SK-N-SH (cell line): ENCODE measurements around the gene SURF6. TPM values are rescaled to one million over a fixed set of nuclear protein-coding genes. Genes with fewer than 3 reads are reported as not detected.

ENCODE experiments used
- CTCF ChIA-PET: fragments of 300-600, 350-600 bp; formaldehyde crosslinking; extraction: SDS; loops from one replicate; lab custom pipeline; 2021; lab: Yijun Ruan, JAX
- POLR2A ChIA-PET: fragments of 350-600 bp; sonication (Branson Sonifier 250); formaldehyde crosslinking; extraction: SDS; loops from one replicate; lab custom pipeline; 2020; ENCODE audit warnings: antibody characterized with exemption, inconsistent platforms; lab: Yijun Ruan, JAX
- DNase-seq: peaks from one replicate; pipeline ENCODE4 v3.0.0; 2012
- H2AFZ ChIP-seq: fragments of 200-600 bp; sonication (generic); 2 replicates; pipeline ENCODE4 v1.8.1; 2016; ENCODE audit warnings: antibody characterized with exemption, mild to moderate bottlenecking, low read depth
- H3F3A ChIP-seq: fragments of 200-600 bp; sonication (generic); replicated peaks from 2 replicates; pipeline ENCODE3; 2016; ENCODE audit warnings: antibody characterized with exemption, mild to moderate bottlenecking; ENCODE audit not compliant: insufficient read depth
- H3K27ac ChIP-seq, 2 experiments: fragments of 200-500 bp in 1 of 2; fragments of 200-600 bp in 1 of 2; sonication (Bioruptor generic) in 1 of 2; sonication (generic), shearing (Covaris generic) in 1 of 2; 2 replicates each; pipeline versions ENCODE4 v1.5.1 to v1.6.1; 2014 to 2016; ENCODE audit warnings: low read depth in 2 of 2, inconsistent platforms in 1 of 2, low read length in 1 of 2, mild to moderate bottlenecking in 1 of 2, mixed read lengths in 1 of 2
- H3K27me3 ChIP-seq: fragments of 200-600 bp; sonication (generic), shearing (Covaris generic); 2 replicates; pipeline ENCODE4 v1.6.1; 2016; ENCODE audit warnings: mixed run types; ENCODE audit not compliant: insufficient read depth
- H3K36me3 ChIP-seq, 2 experiments: fragments of 200-500 bp in 1 of 2; fragments of 200-600 bp in 1 of 2; sonication (Bioruptor generic) in 1 of 2; sonication (generic) in 1 of 2; replicated peaks in 1 of 2; 2 replicates each; pipeline versions ENCODE3 to v1.5.1; 2014 to 2016; ENCODE audit warnings: low read length in 1 of 2, mild to moderate bottlenecking in 1 of 2; ENCODE audit not compliant: insufficient read depth in 2 of 2, control insufficient read depth in 1 of 2
- H3K4me1 ChIP-seq, 2 experiments: fragments of 200-500 bp in 1 of 2; fragments of 200-600 bp in 1 of 2; sonication (Bioruptor generic) in 1 of 2; sonication (generic), shearing (Covaris generic) in 1 of 2; 2 replicates each; pipeline versions ENCODE4 v1.5.1 to v1.6.1; 2014 to 2016; ENCODE audit warnings: low read depth in 1 of 2, low read length in 1 of 2, mixed run types in 1 of 2; ENCODE audit not compliant: insufficient read depth in 2 of 2, control insufficient read depth in 1 of 2
- H3K4me2 ChIP-seq: fragments of 200-600 bp; sonication (generic), shearing (Covaris generic); 2 replicates; pipeline ENCODE4 v1.6.1; 2017; ENCODE audit warnings: mixed run types
- H3K4me3 ChIP-seq, 2 experiments: fragments of 200-500 bp in 1 of 2; fragments of 200-600 bp in 1 of 2; sonication (Bioruptor generic) in 1 of 2; sonication (generic), shearing (Covaris generic) in 1 of 2; 2 replicates each; pipeline versions ENCODE4 v1.5.1 to v1.8.1; 2014 to 2016; ENCODE audit warnings: low read depth in 2 of 2, inconsistent platforms in 1 of 2, low read length in 1 of 2, mild to moderate bottlenecking in 1 of 2, mixed read lengths in 1 of 2, moderate library complexity in 1 of 2
- H3K79me2 ChIP-seq: fragments of 200-600 bp; sonication (generic); 2 replicates; pipeline ENCODE4 v1.8.1; 2017; ENCODE audit warnings: mild to moderate bottlenecking; ENCODE audit not compliant: insufficient read depth
- H3K9ac ChIP-seq: fragments of 200-600 bp; sonication (generic); 2 replicates; pipeline ENCODE4 v1.6.1; 2017; ENCODE audit warnings: mixed run types
- H3K9me2 ChIP-seq: fragments of 200-600 bp; sonication (generic); 2 replicates; pipeline ENCODE4 v1.6.1; 2017; ENCODE audit warnings: mixed run types
- H3K9me3 ChIP-seq: fragments of 200-600 bp; sonication (generic); 2 replicates; pipeline ENCODE4 v1.6.1; 2017; ENCODE audit warnings: mixed run types, mild to moderate bottlenecking, moderate library complexity
- H4K20me1 ChIP-seq: fragments of 200-600 bp; sonication (generic); 2 replicates; pipeline ENCODE4 v1.6.1; 2017; ENCODE audit warnings: mild to moderate bottlenecking, mixed run types; ENCODE audit not compliant: insufficient read depth
- CHD2 ChIP-seq: fragments of 150-350 bp; IDR thresholded peaks from 2 replicates; pipeline ENCODE4 v1.6.1; 2018; ENCODE audit warnings: low read length; ENCODE audit not compliant: partially characterized antibody
- ELF1 ChIP-seq: IDR thresholded peaks from 2 replicates; pipeline ENCODE4 v1.4.0; 2012
- EZH2phosphoT487 ChIP-seq: fragments of 200-600 bp; sonication (generic); IDR thresholded peaks from 2 replicates; pipeline ENCODE4 v1.6.1; 2017; ENCODE audit warnings: low read depth, mixed run types, mild to moderate bottlenecking, antibody characterized with exemption, moderate library complexity, borderline replicate concordance
- FOSL2 ChIP-seq: IDR thresholded peaks from 2 replicates; pipeline ENCODE4 v1.4.0; 2012; ENCODE audit warnings: low read depth, mild to moderate bottlenecking, moderate library complexity, borderline replicate concordance
- FOXJ3 ChIP-seq: sonication (generic); formaldehyde crosslinking; IDR thresholded peaks from 2 replicates; pipeline ENCODE4 v1.5.1; 2020; ENCODE audit warnings: mild to moderate bottlenecking, missing genetic modification reagents
- GATA2 ChIP-seq: sonication (generic); formaldehyde crosslinking; IDR thresholded peaks from 2 replicates; pipeline ENCODE4 v1.5.0; 2020; ENCODE audit warnings: mild to moderate bottlenecking, missing genetic modification reagents
- MEF2A ChIP-seq: IDR thresholded peaks from 2 replicates; pipeline ENCODE4 v1.4.0; 2012; ENCODE audit warnings: low read depth, borderline replicate concordance
- NRF1 ChIP-seq: IDR thresholded peaks from 2 replicates; pipeline ENCODE4 v1.6.1; 2012; ENCODE audit warnings: low read depth, mild to moderate bottlenecking, low read length
- POLR2AphosphoS5 ChIP-seq: IDR thresholded peaks from 2 replicates; pipeline ENCODE4 v1.6.1; 2012; ENCODE audit warnings: low read depth, low read length
- RAD21 ChIP-seq: IDR thresholded peaks from 2 replicates; pipeline ENCODE4 v1.6.1; 2012; ENCODE audit warnings: mild to moderate bottlenecking, low read length
- RFX5 ChIP-seq: IDR thresholded peaks from 2 replicates; pipeline ENCODE4 v1.6.1; 2012; ENCODE audit warnings: mild to moderate bottlenecking, improper control_type of control experiment, low read length
- SIN3A ChIP-seq: IDR thresholded peaks from 2 replicates; pipeline ENCODE4 v1.6.1; 2012; ENCODE audit warnings: low read depth, mild to moderate bottlenecking, low read length, moderate library complexity, borderline replicate concordance
- SMC3 ChIP-seq: IDR thresholded peaks from 2 replicates; pipeline ENCODE4 v1.6.1; 2012; ENCODE audit warnings: low read depth, low read length, improper control_type of control experiment
- WGBS: methylation state at CpG from one replicate; pipeline ENCODE4 v1.1.6; 2017; ENCODE audit warnings: low lambda C conversion rate; 5-methylcytosine and 5-hydroxymethylcytosine counted together
- polyA plus RNA-seq, 3 experiments: library from polyadenylated mRNA; depleted of rRNA; stranded (reverse); fragments of >200 nt; gene quantifications; 2 replicates each; pipeline ENCODE4 v1.2.3, GENCODE V29; 2012
- TF ChIP-seq, protein P1 (sequence below): fragments of 200-600 bp; sonication (generic); IDR thresholded peaks from 2 replicates; pipeline ENCODE4 v1.6.1; 2017; ENCODE audit warnings: antibody characterized with exemption, mild to moderate bottlenecking, moderate library complexity
- TF ChIP-seq, protein P2 (sequence below): fragments of 150-350 bp; IDR thresholded peaks from 2 replicates; pipeline ENCODE4 v1.6.1; 2017; ENCODE audit warnings: antibody characterized with exemption, low read length, low read depth, borderline replicate concordance
- TF ChIP-seq, protein P3 (sequence below): IDR thresholded peaks from 2 replicates; pipeline ENCODE4 v1.4.0; 2012; ENCODE audit warnings: low read depth, borderline replicate concordance
- TF ChIP-seq, protein P4 (sequence below): IDR thresholded peaks from 2 replicates; pipeline ENCODE4 v1.6.1; 2012; ENCODE audit warnings: mild to moderate bottlenecking, low read depth, low read length, moderate library complexity
- TF ChIP-seq, protein P5 (sequence below): IDR thresholded peaks from 2 replicates; pipeline ENCODE4 v1.4.0; 2012; ENCODE audit warnings: low read depth
- TF ChIP-seq, protein P6 (sequence below): fragments of 150-350 bp; IDR thresholded peaks from 2 replicates; pipeline ENCODE4 v1.6.1; 2016; ENCODE audit warnings: mild to moderate bottlenecking, low read depth, low read length

SURF6 gene
- polyA plus RNA-seq, 1 of the 3 experiments (the other 2 are of a cell fraction), result 44.5 TPM

DNA sequence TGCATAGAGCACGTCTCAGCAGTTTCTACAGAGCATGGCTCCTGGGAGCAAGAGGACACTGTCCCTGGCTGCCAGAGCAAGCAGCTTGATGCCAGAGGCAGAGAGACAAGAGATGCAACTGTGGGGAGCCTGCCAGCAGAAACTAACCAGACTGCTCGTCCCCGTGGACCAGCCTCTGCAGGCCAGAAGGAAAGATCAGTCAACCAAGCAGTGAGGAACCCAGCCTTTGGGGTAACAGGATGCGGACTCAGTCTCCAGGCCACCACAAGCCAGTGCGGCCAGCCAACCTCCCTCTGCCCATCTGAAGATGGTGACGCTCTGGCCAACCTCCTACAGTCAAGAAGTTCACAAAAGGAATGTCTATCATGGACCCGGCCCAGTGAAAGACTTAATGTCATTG lies 36.2 kb upstream of the SURF6 start (continued):
- TF ChIP-seq FOXJ3 (no peak), SMC3 (no peak), NRF1 (no peak), RFX5 (no peak)
- TF ChIP-seq, protein P1, sequence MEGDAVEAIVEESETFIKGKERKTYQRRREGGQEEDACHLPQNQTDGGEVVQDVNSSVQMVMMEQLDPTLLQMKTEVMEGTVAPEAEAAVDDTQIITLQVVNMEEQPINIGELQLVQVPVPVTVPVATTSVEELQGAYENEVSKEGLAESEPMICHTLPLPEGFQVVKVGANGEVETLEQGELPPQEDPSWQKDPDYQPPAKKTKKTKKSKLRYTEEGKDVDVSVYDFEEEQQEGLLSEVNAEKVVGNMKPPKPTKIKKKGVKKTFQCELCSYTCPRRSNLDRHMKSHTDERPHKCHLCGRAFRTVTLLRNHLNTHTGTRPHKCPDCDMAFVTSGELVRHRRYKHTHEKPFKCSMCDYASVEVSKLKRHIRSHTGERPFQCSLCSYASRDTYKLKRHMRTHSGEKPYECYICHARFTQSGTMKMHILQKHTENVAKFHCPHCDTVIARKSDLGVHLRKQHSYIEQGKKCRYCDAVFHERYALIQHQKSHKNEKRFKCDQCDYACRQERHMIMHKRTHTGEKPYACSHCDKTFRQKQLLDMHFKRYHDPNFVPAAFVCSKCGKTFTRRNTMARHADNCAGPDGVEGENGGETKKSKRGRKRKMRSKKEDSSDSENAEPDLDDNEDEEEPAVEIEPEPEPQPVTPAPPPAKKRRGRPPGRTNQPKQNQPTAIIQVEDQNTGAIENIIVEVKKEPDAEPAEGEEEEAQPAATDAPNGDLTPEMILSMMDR, result no peak

DNA sequence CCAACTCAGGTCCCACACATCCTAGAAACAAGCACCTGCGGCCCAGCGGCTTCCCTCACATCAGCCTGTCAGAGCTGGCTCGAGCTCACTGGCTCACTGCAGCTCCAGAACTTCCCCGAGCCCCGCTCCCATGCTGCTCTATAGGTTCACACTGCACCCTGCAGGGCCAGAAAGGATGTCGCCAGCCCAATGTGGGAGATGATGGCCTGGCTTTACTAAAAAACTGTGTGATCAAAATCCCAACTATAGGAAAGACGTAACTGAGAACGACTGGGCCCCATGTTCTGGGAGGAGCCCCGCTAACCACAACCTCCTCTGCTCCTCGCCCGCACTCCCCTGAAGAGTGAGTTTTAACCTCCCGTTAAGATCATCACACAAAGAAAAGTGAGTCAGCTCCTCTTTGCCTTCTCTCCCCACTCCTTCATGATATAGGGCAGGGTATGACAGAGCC lies 35.3 kb upstream of the SURF6 start:
- Histone ChIP-seq H3K79me2 (peaks cover 96% of the 10 kb centered on the region), H3K36me3 (peaks cover 31 to 54% of the 10 kb centered on the region in 2 experiments), H4K20me1 (peaks cover 89% of the 10 kb centered on the region), H3K4me2 (0 out of 2 replicates have a peak overlapping the region, but pooled peaks have one; percentile 15), H3F3A (no peaks in the 10 kb centered on the region), H3K4me3 (no peak overlapping the region), H3K9me3 (no peaks in the 10 kb centered on the region), H3K9ac (no peak overlapping the region), H3K27me3 (no peaks in the 10 kb centered on the region), H2AFZ (no peak overlapping the region), H3K9me2 (no peaks in the 10 kb centered on the region), H3K4me1 (peaks cover 5 to 44% of the 10 kb centered on the region in 2 experiments; a peak in 3 of 4 replicates), H3K27ac (no peak overlapping the region)
- TF ChIP-seq FOSL2, result no peak
- TF ChIP-seq, protein P2, sequence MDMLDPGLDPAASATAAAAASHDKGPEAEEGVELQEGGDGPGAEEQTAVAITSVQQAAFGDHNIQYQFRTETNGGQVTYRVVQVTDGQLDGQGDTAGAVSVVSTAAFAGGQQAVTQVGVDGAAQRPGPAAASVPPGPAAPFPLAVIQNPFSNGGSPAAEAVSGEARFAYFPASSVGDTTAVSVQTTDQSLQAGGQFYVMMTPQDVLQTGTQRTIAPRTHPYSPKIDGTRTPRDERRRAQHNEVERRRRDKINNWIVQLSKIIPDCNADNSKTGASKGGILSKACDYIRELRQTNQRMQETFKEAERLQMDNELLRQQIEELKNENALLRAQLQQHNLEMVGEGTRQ, result no peak
- TF ChIP-seq RAD21, result no peak
- TF ChIP-seq MEF2A, result no peak
- TF ChIP-seq ELF1, result no peak
- TF ChIP-seq EZH2phosphoT487, result no peak
- TF ChIP-seq, protein P3, sequence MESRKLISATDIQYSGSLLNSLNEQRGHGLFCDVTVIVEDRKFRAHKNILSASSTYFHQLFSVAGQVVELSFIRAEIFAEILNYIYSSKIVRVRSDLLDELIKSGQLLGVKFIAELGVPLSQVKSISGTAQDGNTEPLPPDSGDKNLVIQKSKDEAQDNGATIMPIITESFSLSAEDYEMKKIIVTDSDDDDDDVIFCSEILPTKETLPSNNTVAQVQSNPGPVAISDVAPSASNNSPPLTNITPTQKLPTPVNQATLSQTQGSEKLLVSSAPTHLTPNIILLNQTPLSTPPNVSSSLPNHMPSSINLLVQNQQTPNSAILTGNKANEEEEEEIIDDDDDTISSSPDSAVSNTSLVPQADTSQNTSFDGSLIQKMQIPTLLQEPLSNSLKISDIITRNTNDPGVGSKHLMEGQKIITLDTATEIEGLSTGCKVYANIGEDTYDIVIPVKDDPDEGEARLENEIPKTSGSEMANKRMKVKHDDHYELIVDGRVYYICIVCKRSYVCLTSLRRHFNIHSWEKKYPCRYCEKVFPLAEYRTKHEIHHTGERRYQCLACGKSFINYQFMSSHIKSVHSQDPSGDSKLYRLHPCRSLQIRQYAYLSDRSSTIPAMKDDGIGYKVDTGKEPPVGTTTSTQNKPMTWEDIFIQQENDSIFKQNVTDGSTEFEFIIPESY, result no peak
- TF ChIP-seq, protein P4, sequence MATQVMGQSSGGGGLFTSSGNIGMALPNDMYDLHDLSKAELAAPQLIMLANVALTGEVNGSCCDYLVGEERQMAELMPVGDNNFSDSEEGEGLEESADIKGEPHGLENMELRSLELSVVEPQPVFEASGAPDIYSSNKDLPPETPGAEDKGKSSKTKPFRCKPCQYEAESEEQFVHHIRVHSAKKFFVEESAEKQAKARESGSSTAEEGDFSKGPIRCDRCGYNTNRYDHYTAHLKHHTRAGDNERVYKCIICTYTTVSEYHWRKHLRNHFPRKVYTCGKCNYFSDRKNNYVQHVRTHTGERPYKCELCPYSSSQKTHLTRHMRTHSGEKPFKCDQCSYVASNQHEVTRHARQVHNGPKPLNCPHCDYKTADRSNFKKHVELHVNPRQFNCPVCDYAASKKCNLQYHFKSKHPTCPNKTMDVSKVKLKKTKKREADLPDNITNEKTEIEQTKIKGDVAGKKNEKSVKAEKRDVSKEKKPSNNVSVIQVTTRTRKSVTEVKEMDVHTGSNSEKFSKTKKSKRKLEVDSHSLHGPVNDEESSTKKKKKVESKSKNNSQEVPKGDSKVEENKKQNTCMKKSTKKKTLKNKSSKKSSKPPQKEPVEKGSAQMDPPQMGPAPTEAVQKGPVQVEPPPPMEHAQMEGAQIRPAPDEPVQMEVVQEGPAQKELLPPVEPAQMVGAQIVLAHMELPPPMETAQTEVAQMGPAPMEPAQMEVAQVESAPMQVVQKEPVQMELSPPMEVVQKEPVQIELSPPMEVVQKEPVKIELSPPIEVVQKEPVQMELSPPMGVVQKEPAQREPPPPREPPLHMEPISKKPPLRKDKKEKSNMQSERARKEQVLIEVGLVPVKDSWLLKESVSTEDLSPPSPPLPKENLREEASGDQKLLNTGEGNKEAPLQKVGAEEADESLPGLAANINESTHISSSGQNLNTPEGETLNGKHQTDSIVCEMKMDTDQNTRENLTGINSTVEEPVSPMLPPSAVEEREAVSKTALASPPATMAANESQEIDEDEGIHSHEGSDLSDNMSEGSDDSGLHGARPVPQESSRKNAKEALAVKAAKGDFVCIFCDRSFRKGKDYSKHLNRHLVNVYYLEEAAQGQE, result no peak
- TF ChIP-seq RFX5, result no peak
- TF ChIP-seq CHD2, result no peak
- TF ChIP-seq, protein P5, sequence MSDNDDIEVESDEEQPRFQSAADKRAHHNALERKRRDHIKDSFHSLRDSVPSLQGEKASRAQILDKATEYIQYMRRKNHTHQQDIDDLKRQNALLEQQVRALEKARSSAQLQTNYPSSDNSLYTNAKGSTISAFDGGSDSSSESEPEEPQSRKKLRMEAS, result no peak
- TF ChIP-seq, protein P6, sequence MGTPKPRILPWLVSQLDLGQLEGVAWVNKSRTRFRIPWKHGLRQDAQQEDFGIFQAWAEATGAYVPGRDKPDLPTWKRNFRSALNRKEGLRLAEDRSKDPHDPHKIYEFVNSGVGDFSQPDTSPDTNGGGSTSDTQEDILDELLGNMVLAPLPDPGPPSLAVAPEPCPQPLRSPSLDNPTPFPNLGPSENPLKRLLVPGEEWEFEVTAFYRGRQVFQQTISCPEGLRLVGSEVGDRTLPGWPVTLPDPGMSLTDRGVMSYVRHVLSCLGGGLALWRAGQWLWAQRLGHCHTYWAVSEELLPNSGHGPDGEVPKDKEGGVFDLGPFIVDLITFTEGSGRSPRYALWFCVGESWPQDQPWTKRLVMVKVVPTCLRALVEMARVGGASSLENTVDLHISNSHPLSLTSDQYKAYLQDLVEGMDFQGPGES, result no peak
- no peak for TF ChIP-seq SIN3A
- no peak for TF ChIP-seq GATA2 (CRISPR knock-in tag)
- no peak for TF ChIP-seq POLR2AphosphoS5
- 91% methylated on average over 11 of the region's 12 CpGs for WGBS
- POLR2A ChIA-PET, result interaction anchor here (1.0 to 1.1 kb wide), 2 partner anchors 9 to 18 kb away, joined by 3 read pairs; no protein-coding TSS in a partner anchor
- CTCF ChIA-PET, result interaction anchor here (1.4 to 2.5 kb wide), 3 partner anchors 14 to 115 kb away, joined by 5 to 7 read pairs (median 6); partner anchors contain the start of genes SURF1 and SURF2
- no peak for DNase-seq
